HG02623 (cell line): ENCODE measurements around the gene HSD11B2.
A peak's percentile ranks its signal among the peaks of the same experiment; 100 is the strongest.

Source experiments
- ATAC-seq: cut with Tn5 transposase; IDR thresholded peaks from one replicate; pipeline ENCODE4 v1.9.1; 2021; ENCODE audit warnings: moderate library complexity; ENCODE audit not compliant: unreplicated experiment

Gene HSD11B2

DNA sequence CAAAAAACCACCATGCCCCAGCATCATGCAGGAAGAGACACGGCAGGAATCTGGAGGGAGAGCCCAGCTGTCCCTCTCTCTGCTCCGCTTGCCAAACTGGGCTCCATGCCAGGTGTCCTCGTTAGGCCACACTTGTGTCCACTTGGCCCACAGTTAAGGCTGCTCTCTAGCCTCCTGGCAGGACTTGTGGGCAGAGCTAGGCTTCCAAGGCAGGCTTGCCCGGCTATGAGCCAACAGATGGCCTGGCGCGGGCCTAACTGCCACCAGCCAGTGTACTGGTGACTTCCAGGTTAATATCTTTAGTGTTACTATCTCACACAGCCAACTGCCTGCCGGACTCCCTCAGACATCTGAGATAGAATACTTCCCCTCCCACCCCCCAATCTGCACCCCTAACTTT is 39.4 kb downstream of the HSD11B2 start:
- ATAC-seq: no peak

- no peak for ATAC-seq
Observed at GRCh38 chr16:67471758-67472384, 41.0 kb downstream of the HSD11B2 start.

DNA sequence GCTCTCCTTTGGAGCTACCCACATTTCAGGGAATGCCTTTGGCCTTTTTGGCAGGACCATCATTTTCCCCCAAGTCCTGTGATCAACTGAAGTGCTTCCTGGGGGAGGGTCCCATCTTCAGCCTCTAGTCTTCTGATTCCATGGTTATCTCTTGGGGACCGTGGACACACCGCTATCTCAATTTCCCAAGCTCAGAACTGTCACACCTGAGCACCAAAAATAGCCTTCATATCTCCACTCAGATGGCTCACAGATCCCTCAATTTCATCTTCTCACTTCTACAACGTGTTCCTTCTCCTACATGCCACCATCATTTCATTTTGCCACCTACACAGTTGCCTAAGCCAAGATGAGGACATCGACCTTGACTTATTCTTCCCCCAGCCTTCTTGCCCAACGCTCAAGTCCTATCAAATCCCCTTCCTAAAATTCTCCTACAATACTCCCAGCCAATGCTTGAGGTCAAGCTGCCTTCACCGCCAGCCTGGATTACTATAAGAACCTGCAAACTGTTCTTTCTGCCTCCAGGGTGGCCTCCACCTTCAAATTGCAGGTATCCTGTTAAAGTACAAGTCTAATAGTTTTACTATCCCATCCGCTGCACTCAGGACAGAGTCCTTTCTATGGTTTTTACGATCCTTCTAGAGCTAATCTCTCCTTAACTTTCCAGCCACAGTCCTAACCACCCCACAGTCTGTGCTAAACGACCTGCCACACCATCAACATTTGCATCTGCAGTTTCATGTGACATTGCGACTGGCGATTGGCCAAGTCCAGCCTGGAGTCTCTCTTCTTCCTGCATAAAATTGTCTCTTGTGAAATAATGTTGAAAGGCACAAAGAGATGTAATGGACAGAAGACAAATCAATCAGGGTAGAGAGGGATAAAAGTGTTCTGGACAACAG is 43.9 kb downstream of the HSD11B2 start:
- no peak for ATAC-seq

DNA sequence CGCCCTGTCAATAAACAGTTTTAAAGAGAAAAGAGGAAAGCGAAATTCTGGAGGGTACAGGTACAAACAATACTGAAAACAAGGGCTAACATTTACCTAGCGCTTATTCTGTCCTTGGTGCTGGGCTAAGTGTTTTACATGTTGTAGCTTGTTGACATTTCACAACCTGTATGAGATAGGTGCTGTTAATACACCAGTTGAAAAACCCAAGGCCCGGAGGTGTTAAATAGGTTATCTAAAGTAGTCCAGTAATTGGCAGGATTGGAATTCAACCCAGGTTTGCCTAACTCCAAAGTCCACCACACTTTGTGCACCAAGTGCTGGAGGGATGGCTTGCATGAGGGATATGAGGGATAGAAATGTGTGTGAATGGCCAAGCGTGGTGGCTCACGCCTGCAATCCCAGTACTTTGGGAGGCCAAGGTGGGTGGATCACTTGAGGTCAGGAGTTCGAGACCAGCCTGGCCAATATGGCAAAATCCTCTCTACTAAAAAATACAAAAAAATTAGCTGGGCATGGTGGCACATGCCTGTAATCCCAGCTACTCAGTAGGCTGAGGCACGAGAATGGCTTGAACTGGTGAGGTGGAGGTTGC is 47.1 kb downstream of the HSD11B2 start:
- no peak for ATAC-seq

DNA sequence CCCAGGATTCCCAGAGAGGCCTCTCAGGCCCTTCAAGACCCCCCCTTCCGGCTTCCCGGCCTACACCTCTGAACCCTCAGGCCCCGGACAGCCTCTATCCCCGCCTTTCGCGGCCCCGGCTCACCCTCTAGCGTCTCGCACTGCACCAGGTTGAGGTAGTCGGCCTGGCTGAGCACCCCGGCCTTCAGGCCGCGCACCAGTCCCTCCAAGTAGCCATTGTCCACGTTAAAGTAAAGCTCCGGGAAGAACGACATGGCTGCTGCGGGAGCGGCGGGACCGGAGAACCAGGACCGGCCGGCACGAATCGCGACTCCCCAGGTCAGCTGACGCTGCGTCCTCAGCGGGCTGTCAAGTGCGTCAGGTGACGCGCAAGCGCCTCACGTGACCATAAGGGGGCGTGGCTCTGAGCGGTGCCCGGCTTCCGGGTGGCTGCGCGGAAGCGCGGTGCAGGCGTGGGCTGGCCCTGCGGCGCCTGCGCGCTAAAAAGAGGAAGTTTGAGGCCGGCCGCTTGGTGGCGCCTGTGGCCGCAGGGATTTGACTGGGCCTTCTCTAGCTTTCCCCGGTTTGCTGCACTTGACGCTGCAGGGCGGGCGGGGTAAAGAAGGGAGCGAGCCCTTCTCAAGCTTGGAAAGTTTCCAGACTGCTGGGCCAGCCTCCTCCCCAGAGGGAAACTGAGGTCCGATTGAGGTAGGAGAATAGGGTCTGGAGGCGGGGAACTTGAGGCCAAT is 50.1 kb downstream of the HSD11B2 start, which contains the start of gene ATP6V0D1:
TSS of gene ATP6V0D1 (minus strand) at position 325 of the 728 bp plus-strand sequence. CDS start at position 254, 71 bp downstream.
- peak; percentile 94 for ATAC-seq

GRCh38 chr16:67481561-67482232 is 50.8 kb downstream of the HSD11B2 start:
- ATAC-seq: no peak

DNA sequence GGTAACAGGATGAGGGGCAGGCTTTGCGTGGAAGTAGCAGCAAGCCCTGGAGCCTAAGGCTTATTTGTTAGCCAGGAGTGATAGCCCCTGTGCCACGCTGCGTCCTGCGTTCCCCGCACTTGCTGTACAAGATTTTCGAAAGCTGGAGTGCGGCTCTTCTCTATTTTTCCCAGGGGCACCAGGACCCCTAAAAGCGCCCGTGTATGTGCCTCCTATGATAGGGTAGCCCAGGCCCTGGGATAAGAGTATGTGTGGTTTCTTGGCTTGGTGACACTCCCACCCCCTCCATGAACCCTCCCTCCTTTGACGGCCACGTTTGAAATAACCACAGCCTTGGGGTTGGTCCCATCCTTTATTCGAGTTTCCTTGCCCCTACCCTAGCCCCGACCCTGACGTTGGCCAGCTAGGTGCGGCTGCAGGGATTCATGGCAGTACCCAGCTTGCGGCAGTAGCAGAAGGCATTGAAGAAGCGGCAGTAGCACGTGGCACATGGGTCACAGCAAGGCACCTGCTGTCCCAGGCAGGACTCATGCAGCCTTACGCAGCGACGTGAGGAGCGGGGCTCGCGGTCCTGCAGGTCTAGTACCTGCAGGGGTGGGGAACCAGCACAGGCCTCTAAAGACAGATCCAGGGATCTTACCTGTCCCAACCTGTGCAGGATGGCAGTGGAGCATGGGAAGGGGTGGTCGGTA is 51.5 kb downstream of the HSD11B2 start:
- no peak for ATAC-seq

- ATAC-seq: no peak
Observed at GRCh38 chr16:67483150-67483549, 52.2 kb downstream of the HSD11B2 start, which contains the start of gene AGRP. TSS of gene AGRP (minus strand) at chr16:67483547. CDS start at chr16:67483398, 149 bp downstream.

- no peak for ATAC-seq
Observed at GRCh38 chr16:67483731-67484525, 53.0 kb downstream of the HSD11B2 start.

DNA sequence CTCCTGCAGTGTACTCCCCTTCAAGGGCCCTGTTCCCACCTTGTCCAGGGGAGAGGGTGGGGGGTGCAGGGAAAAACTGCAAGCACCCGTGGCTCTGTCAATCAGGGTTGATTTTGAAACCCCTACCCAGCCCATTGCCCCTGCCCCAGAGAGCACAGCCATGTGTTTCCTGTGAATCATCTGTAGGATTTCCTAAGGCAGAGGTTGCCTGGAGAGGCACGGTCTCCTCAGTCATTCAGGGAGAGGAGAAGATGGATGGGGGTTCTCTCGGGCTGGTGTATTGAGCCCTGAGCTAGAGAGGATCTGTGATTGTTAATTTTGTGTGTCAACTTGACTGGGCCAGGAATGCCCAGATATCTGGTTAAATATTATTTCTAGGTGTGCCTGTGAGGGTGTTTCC is 55.9 kb downstream of the HSD11B2 start:
- no peak for ATAC-seq
